ENCODE results near the gene DOK5.

Gene DOK5

GRCh38 chr20:54559890-54560289 is 84.5 kb downstream of the DOK5 start:
- DNase-seq (ENCODE audit: low read depth), result no peak

DNA sequence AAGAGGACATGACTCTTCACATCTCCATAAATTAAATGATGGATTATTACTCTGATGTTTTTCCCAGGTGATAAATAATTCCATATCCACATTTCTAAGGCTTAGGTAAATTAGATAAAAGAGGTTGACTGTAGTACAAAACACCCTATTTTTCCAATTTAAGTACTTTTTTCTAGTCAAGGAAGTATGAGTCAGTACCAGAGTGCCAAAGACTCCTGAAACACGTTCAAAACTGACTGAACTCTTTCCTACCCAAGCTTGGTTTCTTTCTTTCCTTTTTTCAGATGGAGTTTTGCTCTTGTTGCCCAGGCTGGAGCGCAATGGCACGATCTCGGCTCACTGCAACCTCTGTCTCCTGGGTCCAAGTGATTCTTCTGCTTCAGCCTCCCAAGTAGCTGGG is 85.0 kb downstream of the DOK5 start:
- DNase-seq (ENCODE audit: low read depth), result no peak

DNA sequence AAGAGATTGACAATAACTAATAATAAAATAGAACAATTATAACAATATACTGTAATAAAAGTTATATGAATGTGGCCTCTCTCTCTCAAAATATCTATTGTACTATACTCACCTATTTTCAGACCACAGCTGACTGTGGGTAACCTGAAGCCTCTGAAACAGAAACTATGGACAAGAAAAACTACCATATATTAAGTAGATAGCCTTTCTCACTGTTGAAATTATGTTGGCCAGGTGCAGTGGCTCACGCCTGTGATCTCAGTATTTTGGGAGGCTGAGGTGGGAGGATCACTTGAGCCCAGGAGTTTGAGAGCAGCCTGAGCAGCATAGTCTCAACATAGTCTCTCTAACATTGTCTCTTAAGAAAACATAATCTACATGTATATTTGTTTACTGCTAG is 89.9 kb downstream of the DOK5 start:
- DNase-seq (ENCODE audit: low read depth), result no peak

- DNase-seq (ENCODE audit: low read depth), result no peak
Measured at GRCh38 chr20:54566031-54566688, 90.8 kb downstream of the DOK5 start.

DNA sequence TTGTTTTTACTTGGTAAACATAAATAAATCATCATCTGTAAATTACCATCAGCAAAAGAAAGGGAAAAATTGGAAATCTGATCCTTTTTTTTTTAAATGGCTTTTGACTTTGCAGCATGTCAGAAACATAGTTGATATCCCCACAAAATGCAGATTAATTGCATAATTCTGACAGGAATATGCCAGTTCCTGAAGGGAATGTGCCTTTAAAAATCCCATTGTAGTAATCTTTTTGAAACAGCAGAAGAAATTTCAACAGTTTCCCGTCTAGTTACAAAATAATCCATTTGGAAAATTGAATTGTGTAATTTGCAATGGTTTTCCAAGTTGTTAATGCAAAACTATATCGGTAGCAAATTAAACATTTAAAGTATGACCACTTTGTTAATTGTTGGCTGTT is 95.2 kb downstream of the DOK5 start:
- DNase-seq (ENCODE audit: low read depth), result no peak

- no peak for DNase-seq (ENCODE audit: low read depth)
Measured at GRCh38 chr20:54572665-54573435, 97.5 kb downstream of the DOK5 start.

GRCh38 chr20:54573838-54574237 is 98.4 kb downstream of the DOK5 start:
- DNase-seq (ENCODE audit: low read depth), result no peak

GRCh38 chr20:54576518-54576917 is 101.1 kb downstream of the DOK5 start:
- no peak for DNase-seq (ENCODE audit: low read depth)

DNA sequence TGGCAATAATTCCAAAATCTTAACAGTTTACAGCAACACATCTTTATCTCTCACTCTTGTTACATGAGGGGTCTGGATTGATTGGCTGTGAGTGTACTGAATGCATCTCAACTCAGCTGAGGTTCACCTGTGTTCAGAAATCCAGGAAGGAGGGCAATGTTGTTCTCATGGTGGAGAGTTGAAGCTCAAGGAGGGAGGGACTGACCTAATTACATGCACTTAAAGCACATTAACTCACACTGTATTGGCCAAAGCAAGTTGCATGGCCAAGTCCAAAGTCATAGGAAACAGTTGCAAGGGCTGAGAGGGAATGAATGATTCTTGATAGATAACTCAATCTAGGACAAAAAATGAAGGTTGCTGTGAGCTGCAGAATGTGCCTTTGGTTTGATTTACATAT is 102.2 kb downstream of the DOK5 start:
- DNase-seq (ENCODE audit: low read depth), result no peak

GRCh38 chr20:54585217-54585616 is 109.8 kb downstream of the DOK5 start:
- DNase-seq (ENCODE audit: low read depth), result no peak

- no peak for DNase-seq (ENCODE audit: low read depth)
Measured at GRCh38 chr20:54587408-54587807, 112.0 kb downstream of the DOK5 start.

GRCh38 chr20:54589402-54590030 is 114.1 kb downstream of the DOK5 start:
- no peak for DNase-seq (ENCODE audit: low read depth)

DNA sequence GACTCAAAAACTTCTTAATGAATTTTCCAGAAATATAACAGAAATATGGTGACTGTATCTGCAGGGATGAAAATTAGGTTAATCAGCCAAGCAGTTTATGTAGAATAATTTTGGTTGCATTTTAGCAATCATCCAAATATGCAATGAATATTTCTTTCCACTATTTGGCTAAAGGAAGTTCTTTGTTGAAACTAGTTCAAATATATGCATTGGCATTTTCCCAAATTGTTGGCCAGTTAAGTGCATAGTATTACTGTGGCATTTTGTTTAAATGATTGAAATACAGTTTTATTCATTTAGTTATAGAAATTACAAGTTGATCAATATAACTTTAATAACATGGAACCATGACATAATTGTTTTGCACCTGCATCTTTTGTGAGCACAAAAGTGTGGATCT is 115.5 kb downstream of the DOK5 start:
- no peak for DNase-seq (ENCODE audit: low read depth)

- DNase-seq (ENCODE audit: low read depth), result no peak
Measured at GRCh38 chr20:54596651-54597050, 121.3 kb downstream of the DOK5 start.

DNA sequence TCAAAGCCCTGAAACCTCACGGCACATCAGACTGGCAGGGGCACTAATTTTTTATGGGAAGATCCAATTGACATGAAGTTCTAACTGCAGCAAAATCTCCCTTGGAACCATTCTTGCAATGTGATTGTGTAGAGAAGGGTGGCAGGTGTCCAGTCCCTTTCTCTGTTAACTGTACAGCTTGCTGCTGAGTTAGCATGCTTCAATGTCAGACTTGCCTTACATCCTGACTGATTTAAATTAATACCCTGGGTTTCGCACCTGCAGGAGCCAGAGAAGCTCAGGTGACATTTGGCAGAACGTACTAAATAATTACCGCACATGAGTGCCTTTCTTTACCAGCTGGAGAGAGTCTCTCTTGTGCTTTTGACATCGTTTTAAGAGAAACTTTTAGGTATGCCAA is 123.0 kb downstream of the DOK5 start:
- DNase-seq (ENCODE audit: low read depth), result no peak

GRCh38 chr20:54600634-54601033 is 125.2 kb downstream of the DOK5 start:
- no peak for DNase-seq (ENCODE audit: low read depth)

GRCh38 chr20:54601831-54602515 is 126.6 kb downstream of the DOK5 start:
- DNase-seq (ENCODE audit: low read depth), result no peak

- no peak for DNase-seq (ENCODE audit: low read depth)
Measured at GRCh38 chr20:54605319-54605718, 129.9 kb downstream of the DOK5 start.

DNA sequence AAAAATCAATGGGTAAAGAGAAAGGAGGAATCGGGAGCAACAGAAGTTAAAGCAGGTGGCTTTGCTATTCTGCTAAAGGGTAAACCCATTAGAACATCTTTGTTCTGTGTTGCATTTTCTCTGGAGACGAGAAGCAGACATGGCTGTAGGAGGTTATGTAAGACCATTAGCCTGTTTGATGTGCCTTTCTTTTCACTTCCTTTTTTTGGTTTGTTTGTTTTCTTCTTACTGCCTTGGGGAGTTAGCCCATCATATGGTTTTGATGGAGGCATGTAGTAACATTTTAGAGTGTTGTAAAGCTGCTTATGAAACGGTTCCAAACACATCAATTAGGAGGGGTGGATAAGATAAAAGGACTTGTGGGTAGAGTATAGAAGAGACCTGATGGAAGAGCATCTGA is 131.0 kb downstream of the DOK5 start:
- no peak for DNase-seq (ENCODE audit: low read depth)

DNA sequence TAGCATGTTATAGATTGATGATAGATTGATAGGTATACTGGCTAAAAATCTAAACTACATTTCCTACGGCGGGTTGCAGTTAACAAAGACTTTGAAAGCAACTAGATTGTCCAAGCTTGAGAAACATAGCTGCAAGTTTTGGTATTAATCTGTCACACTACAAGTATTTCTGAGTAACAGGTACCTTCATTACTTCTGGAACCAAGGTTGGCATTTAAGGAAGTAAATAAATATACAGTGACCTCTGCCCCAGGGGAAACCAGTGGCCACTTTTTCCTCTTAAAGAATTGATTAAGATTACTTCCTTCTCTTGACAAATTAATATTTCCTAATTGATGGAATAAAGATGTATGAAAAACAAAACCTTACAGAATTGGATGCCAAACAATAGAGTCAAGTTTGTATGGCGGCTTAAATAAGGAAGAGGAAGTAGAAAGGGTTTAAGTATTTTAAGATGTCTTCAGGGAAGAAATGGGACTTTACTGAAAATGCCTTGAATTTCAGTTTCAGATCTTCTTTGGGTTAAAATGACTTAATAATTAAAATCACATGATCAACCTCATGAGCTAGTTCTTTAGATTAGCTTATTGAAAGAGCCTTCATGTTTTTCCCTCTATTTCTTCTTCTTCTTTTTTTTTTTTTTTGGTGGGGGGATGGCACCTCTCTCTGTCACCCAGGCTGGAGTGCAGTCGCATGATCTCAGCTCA is 132.8 kb downstream of the DOK5 start:
- DNase-seq (ENCODE audit: low read depth), result no peak

GRCh38 chr20:54608943-54609342 is 133.6 kb downstream of the DOK5 start:
- no peak for DNase-seq (ENCODE audit: low read depth)

Data from amniotic epithelial cell (primary cell).